GM10266 (cell line): Measurements from ENCODE around the gene HGF.
"Not testable (repeated sequence)": the region's sequence is repeated elsewhere in the genome, so short reads cannot be mapped to it uniquely, and the experiment has no call there.

ENCODE experiments used
- DNase-seq: peaks from one replicate; pipeline ENCODE4 v3.0.0; 2012; ENCODE audit errors: extremely low spot score
- CTCF ChIP-seq: IDR thresholded peaks from 2 replicates; pipeline ENCODE4 v1.5.1; 2012; ENCODE audit warnings: mild to moderate bottlenecking, low read depth; ENCODE audit not compliant: control insufficient read depth, insufficient read depth; ENCODE audit errors: missing control alignments

Gene HGF

GRCh38 chr7:81743201-81743600 is 26.6 kb downstream of the HGF start:
- no peak for TF ChIP-seq CTCF
- DNase-seq, result no peak

- no peak for TF ChIP-seq CTCF
- no peak for DNase-seq
Observed at GRCh38 chr7:81740403-81740802, 29.4 kb downstream of the HGF start.

- DNase-seq, result no peak
- TF ChIP-seq CTCF, result no peak
Observed at GRCh38 chr7:81736091-81736490, 33.8 kb downstream of the HGF start.

GRCh38 chr7:81725812-81726127 is 44.1 kb downstream of the HGF start:
- no peak for TF ChIP-seq CTCF
- no peak for DNase-seq

- no peak for DNase-seq
- no peak for TF ChIP-seq CTCF
Observed at GRCh38 chr7:81725003-81725811, 44.6 kb downstream of the HGF start.

GRCh38 chr7:81722250-81722649 is 47.6 kb downstream of the HGF start:
- DNase-seq, result not testable (repeated sequence)

GRCh38 chr7:81721437-81721836 is 48.4 kb downstream of the HGF start:
- no peak for DNase-seq
- TF ChIP-seq CTCF, result no peak

- DNase-seq, result no peak
- TF ChIP-seq CTCF, result no peak
Observed at GRCh38 chr7:81719865-81720264, 50.0 kb downstream of the HGF start.
